ENCODE measurements around the gene GRID2.

DNA sequence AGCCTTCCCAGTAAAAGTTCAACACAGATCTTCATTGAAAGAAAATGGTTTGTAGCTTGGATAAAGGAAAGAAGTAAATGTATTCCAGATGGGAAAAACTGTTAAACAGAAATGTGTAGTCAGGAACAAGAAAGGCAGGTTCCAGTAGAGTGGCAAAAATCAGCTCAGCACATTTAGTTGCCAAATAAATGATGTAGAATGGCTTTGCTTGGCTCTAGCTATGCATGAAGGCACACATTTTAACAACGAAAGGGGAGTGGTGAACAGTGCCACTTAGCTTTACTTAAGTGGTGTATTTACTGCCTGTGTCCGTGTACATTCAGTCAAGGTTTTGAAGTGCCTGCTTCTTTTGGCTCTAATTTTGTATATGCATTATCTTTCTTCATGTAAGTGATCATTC, 880.3 kb downstream of the GRID2 start:
- no peak for TF ChIP-seq KDM1A (IDR thresholded peaks at IDR 0.05)
- no peak for TF ChIP-seq FOSL1 (tag; conservative IDR thresholded peaks at IDR 0.05)
- no peak for TF ChIP-seq ETV6 (IDR thresholded peaks at IDR 0.05; ENCODE audit: borderline replicate concordance in 1 of 2, low read depth in 2 of 2, low read length in 1 of 2)
- no peak for TF ChIP-seq ETV6 (CRISPR knock-in tag; IDR thresholded peaks at IDR 0.05; ENCODE audit: borderline replicate concordance)
- no peak for TF ChIP-seq HDAC1 (IDR thresholded peaks at IDR 0.05)
- TF ChIP-seq CEBPB (tag; IDR thresholded peaks at IDR 0.05): no peak
- TF ChIP-seq TCFL5 (CRISPR knock-in tag; conservative IDR thresholded peaks at IDR 0.05): no peak
- TF ChIP-seq RREB1 (CRISPR knock-in tag; IDR thresholded peaks at IDR 0.05): no peak
- no peak for TF ChIP-seq ZNF354B (CRISPR knock-in tag; IDR thresholded peaks at IDR 0.05)
- TF ChIP-seq, protein P1, sequence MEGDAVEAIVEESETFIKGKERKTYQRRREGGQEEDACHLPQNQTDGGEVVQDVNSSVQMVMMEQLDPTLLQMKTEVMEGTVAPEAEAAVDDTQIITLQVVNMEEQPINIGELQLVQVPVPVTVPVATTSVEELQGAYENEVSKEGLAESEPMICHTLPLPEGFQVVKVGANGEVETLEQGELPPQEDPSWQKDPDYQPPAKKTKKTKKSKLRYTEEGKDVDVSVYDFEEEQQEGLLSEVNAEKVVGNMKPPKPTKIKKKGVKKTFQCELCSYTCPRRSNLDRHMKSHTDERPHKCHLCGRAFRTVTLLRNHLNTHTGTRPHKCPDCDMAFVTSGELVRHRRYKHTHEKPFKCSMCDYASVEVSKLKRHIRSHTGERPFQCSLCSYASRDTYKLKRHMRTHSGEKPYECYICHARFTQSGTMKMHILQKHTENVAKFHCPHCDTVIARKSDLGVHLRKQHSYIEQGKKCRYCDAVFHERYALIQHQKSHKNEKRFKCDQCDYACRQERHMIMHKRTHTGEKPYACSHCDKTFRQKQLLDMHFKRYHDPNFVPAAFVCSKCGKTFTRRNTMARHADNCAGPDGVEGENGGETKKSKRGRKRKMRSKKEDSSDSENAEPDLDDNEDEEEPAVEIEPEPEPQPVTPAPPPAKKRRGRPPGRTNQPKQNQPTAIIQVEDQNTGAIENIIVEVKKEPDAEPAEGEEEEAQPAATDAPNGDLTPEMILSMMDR (IDR thresholded peaks at IDR 0.05 in 2 of 3, conservative IDR thresholded peaks at IDR 0.05 in 1 of 3; ENCODE audit: insufficient read depth in 2 of 3, low read depth in 1 of 3, low read length in 3 of 3): no peak
- TF ChIP-seq POLR3G (IDR thresholded peaks at IDR 0.05; ENCODE audit: extremely low read depth, insufficient read length, insufficient replicate concordance): no peak
- no peak for TF ChIP-seq CHD7 (IDR thresholded peaks at IDR 0.05; ENCODE audit: low read depth, low read length)
